Measurements from ENCODE around the gene GPR137.
"Not testable (repeated sequence)": the region's sequence is repeated elsewhere in the genome, so short reads cannot be mapped to it uniquely, and the experiment has no call there.

The GPR137 gene

GRCh38 chr11:64323984-64324383, 38.3 kb downstream of the GPR137 start:
- not testable (repeated sequence) for DNase-seq

DNA sequence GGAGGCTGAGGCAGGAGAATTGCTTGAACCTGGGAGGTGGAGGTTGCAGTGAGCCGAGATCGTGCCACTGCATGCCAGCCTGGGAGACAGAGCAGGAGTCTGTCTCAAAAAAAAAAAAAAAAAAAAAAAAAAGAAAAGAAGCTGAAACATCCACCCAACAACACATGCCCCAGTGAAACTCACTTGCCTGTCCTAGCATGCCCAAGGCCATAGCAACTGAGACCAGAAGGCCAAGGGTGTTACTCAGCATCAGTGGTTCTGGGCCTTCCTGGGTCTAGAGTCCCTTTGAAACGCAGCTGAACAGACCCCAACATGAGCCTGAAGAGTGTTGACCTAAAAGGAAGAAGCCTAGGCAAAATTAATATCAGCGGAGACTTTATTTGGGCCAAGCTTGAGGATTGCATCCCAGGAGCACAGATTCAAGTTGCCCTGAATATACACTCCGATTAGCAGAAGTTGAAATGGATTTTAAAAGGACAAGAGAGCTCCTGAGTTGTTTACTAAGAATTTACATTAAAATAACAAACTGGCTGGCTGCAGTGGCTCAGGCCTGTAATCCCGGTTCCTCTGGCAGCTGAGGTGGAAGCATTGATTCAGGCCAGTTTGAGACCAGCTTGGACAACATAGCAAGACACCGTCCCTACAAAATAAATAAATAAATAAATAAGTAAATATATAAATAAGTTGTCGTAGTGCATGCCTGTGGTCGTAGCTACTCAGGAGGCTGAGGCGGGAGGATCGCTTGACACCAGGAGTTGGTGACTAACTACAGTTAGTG, 39.2 kb downstream of the GPR137 start:
- DNase-seq, result no peak

- no peak for DNase-seq
These were observed 41.7 kb downstream of the GPR137 start for GRCh38 chr11:64327375-64327774.

DNA sequence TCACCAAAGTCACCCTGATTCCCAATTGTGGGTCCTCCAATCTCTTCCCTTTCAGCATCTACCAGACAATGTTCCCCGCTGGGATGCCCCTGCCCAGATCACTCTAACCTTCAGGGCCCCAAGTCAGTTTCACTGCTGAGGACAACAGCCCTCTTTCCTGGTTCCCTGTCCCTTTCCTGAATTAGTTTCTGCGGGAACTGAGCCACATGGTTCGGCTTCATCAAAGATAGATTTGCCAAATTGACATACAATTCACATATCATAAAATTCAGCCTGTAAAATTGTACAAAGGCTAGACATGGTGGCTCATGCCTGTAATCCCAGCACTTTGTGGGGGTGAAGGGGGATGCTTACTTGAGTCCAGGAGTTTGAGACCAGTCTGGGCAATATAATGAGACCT, 42.3 kb downstream of the GPR137 start:
- no peak for DNase-seq

DNA sequence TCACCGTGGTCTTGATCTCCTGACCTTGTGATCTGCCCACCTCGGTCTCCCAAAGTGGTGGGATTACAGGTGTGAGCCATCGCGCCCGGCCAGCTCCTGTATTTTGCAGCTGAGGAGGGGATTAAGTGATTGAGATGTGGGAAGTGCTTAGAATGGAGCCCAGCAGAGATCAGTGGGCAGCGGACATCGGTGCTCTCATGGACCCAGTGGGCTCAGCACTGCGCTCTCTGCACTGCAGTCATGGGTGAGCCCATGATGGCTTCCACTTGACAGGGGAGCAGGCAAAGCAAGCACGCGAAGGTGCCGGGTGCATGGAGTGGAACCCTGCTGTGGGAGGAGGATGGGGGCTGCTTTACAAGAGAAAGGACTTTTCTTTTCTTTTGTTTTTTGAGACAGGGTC, 45.2 kb downstream of the GPR137 start:
- no peak for DNase-seq

DNA sequence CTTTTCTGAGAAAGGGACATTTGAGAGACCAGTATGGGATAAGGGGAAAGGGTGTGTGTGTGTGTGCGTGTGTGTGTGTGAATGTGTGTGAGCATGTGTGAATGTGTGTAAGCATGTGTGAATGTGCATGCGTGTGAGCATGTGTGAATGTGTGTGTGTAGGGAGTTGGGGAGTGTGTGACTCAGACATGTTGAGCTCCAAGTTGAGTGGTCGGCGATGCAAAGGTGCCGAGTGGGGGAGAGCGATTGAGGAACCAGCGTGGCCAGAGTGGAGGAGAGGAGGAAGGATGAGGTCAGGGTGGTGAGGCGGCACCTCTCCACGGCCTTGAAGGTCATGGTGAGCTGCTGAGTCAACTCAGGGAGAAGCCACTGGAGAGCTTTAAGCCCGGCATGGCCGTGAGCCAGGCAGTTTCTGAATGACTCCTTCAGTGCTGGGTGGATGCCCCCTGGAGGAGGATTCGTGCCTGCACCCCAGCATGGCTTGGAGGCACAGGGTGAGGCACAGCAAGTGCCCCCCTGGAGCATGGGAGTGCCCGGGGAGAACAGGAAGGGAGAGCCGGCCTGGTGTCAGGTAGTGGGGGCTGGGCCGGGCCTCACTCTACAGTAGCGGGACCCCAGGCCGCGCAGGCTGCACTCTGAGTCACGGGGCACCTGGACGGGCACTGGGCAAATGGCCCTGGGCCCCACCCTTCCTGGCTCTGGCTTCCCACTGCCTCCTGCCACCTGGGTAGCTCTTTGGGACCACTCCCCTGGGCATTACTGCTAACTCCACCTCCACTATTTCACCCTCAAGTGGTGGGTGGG, 46.1 kb downstream of the GPR137 start:
- DNase-seq, result peak; percentile 93

GRCh38 chr11:64333556-64333955, 47.9 kb downstream of the GPR137 start:
- DNase-seq, result no peak

- peak; percentile 98 for DNase-seq
These were observed 49.4 kb downstream of the GPR137 start for GRCh38 chr11:64334764-64335735.

- DNase-seq, result no peak
These were observed 52.0 kb downstream of the GPR137 start for GRCh38 chr11:64337538-64338249.

- DNase-seq, result no peak
These were observed 53.1 kb downstream of the GPR137 start for GRCh38 chr11:64338716-64339115.

Measured in EL (cell line).